DMS53 (cell line): ENCODE results near the gene GSTA2.
"Not testable (repeated sequence)": the region's sequence is repeated elsewhere in the genome, so short reads cannot be mapped to it uniquely, and the experiment has no call there.

Source experiments
- DNase-seq: peaks from one replicate; lab custom pipeline; 2025; lab: John Stamatoyannopoulos, UW

The GSTA2 gene

GRCh38 chr6:52725535-52726192, 37.6 kb downstream of the GSTA2 start:
- DNase-seq, result peak; percentile 97

- peak; percentile 73 for DNase-seq
Observed at GRCh38 chr6:52725143-52725534, 38.1 kb downstream of the GSTA2 start.

- DNase-seq, result peak; percentile 91
Observed at GRCh38 chr6:52724406-52725121, 38.7 kb downstream of the GSTA2 start.

- peak; percentile 48 for DNase-seq
Observed at GRCh38 chr6:52724042-52724405, 39.3 kb downstream of the GSTA2 start.

GRCh38 chr6:52720321-52720720, 43.0 kb downstream of the GSTA2 start:
- no peak for DNase-seq

GRCh38 chr6:52718550-52718949, 44.7 kb downstream of the GSTA2 start:
- no peak for DNase-seq

- DNase-seq, result not testable (repeated sequence)
Observed at GRCh38 chr6:52714761-52715160, 48.5 kb downstream of the GSTA2 start.

- DNase-seq, result peak; percentile 46
Observed at GRCh38 chr6:52712136-52712535, 51.1 kb downstream of the GSTA2 start.

- DNase-seq, result peak; percentile 27
Observed at GRCh38 chr6:52707963-52708680, 55.2 kb downstream of the GSTA2 start.

- DNase-seq, result no peak
Observed at GRCh38 chr6:52706001-52706400, 57.3 kb downstream of the GSTA2 start.

- DNase-seq, result not testable (repeated sequence)
Observed at GRCh38 chr6:52704781-52705502, 58.3 kb downstream of the GSTA2 start.

GRCh38 chr6:52704060-52704459, 59.2 kb downstream of the GSTA2 start:
- no peak for DNase-seq
